Calu3 (cell line): ENCODE data around the gene ANKRD2. TPM values are rescaled to one million over a fixed set of nuclear protein-coding genes. Genes with fewer than 3 reads are reported as not detected.
A peak's percentile ranks its signal among the peaks of the same experiment; 100 is the strongest.

Experiments
- BruUV-seq: library from RNA; stranded (reverse); fragments of 400-500 nt; replicated peaks from 2 replicates; lab custom pipeline; 2021; lab: Mats Ljungman, UMichigan
- CTCF ChIA-PET: fragments of 300-600 bp; sonication (Branson Sonifier 250); formaldehyde crosslinking; loops from one replicate; lab custom pipeline; 2022; ENCODE audit warnings: antibody characterized with exemption; lab: Charles Lee
- DNase-seq: peaks from one replicate; pipeline ENCODE4 v3.0.0; 2022
- H3K27ac Mint-ChIP-seq: one replicate; pipeline ENCODE4 v1.8.0; 2022; ENCODE audit warnings: mixed read lengths; ENCODE audit not compliant: unreplicated experiment
- H3K27me3 Mint-ChIP-seq: one replicate; pipeline ENCODE4 v1.8.0; 2022; ENCODE audit warnings: mixed read lengths; ENCODE audit not compliant: unreplicated experiment
- H3K36me3 Mint-ChIP-seq: one replicate; pipeline ENCODE4 v1.8.0; 2022; ENCODE audit warnings: mild to moderate bottlenecking, moderate library complexity, mixed read lengths; ENCODE audit not compliant: insufficient read depth, unreplicated experiment
- H3K4me1 Mint-ChIP-seq: one replicate; pipeline ENCODE4 v1.8.0; 2022; ENCODE audit warnings: mild to moderate bottlenecking, low read depth, mixed read lengths; ENCODE audit not compliant: unreplicated experiment
- H3K4me3 Mint-ChIP-seq: one replicate; pipeline ENCODE4 v1.8.0; 2022; ENCODE audit warnings: mild to moderate bottlenecking, low read depth, moderate library complexity, mixed read lengths; ENCODE audit not compliant: unreplicated experiment
- H3K9me3 Mint-ChIP-seq: one replicate; pipeline ENCODE4 v1.8.0; 2022; ENCODE audit warnings: low read depth, mixed read lengths; ENCODE audit not compliant: unreplicated experiment
- CTCF ChIP-seq: fragments of 200-600 bp; IDR thresholded peaks from one replicate; pipeline ENCODE4 v1.8.0; 2022; ENCODE audit warnings: antibody characterized with exemption; ENCODE audit not compliant: unreplicated experiment
- intact Hi-C: fragments of 100-400 bp; cut with micrococcal nuclease; formaldehyde crosslinking; loops from one replicate; pipeline ENCODE4 v1.10.0; 2022; ENCODE audit not compliant: unreplicated experiment
- total RNA-seq: library from RNA; stranded (reverse); gene quantifications from 2 replicates; pipeline ENCODE4 v1.2.3, GENCODE V29; 2022

ANKRD2 gene
- total RNA-seq, 1 experiment from 2014 or later: 0.90 TPM

- no peak for TF ChIP-seq CTCF
- Mint-ChIP-seq H3K4me3 (no peak overlapping the region), H3K9me3 (no peaks in the 10 kb centered on the region), H3K27me3 (no peaks in the 10 kb centered on the region), H3K36me3 (peaks cover 8% of the 10 kb centered on the region), H3K4me1 (peaks cover 47% of the 10 kb centered on the region), H3K27ac (no peak overlapping the region)
- no TSS peak for BruUV-seq
- CTCF ChIA-PET: no interaction called here
- intact Hi-C loops: no loop called here
- DNase-seq: no peak
Measured at GRCh38 chr10:97580421-97581367, 8.1 kb downstream of the ANKRD2 start.

GRCh38 chr10:97582169-97582568, 9.6 kb downstream of the ANKRD2 start:
- Mint-ChIP-seq H3K4me1 (peaks cover 44% of the 10 kb centered on the region), H3K9me3 (no peaks in the 10 kb centered on the region), H3K4me3 (no peak overlapping the region), H3K36me3 (peaks cover 8% of the 10 kb centered on the region), H3K27me3 (no peaks in the 10 kb centered on the region), H3K27ac (no peak overlapping the region)
- CTCF ChIA-PET: no interaction called here
- TF ChIP-seq CTCF: no peak
- intact Hi-C loops: no loop called here
- DNase-seq: no peak
- BruUV-seq: no TSS peak

GRCh38 chr10:97583476-97583875, 10.9 kb downstream of the ANKRD2 start:
- Mint-ChIP-seq H3K9me3 (no peaks in the 10 kb centered on the region), H3K4me3 (no peak overlapping the region), H3K27me3 (no peaks in the 10 kb centered on the region), H3K36me3 (peaks cover 8% of the 10 kb centered on the region), H3K4me1 (peaks cover 44% of the 10 kb centered on the region), H3K27ac (peak overlapping the region; percentile 88)
- no peak for DNase-seq
- no peak for TF ChIP-seq CTCF
- CTCF ChIA-PET: interaction anchor here (0.9 to 3.1 kb wide), 4 partner anchors 9 to 37 kb away, joined by 3 to 21 read pairs (median 6); partner anchors contain the start of gene ANKRD2
- BruUV-seq: no TSS peak
- intact Hi-C loops: no loop called here

GRCh38 chr10:97584060-97584797, 11.7 kb downstream of the ANKRD2 start, which contains the start of gene HOGA1:
HOGA1 (plus strand) TSS chr10:97584389; CDS start chr10:97584704, 315 bp downstream.
- peak within 1 kb of the TSS; percentile 71 for H3K4me3 Mint-ChIP-seq
- peaks cover 44% of the 10 kb centered on the region for H3K4me1 Mint-ChIP-seq
- H3K27ac Mint-ChIP-seq: peak within 1 kb of the TSS; percentile 88
- intact Hi-C loops: no loop called here
- H3K27me3 Mint-ChIP-seq: no peaks in the 10 kb centered on the region
- BruUV-seq: no TSS peak
- H3K36me3 Mint-ChIP-seq: peaks cover 8% of the 10 kb centered on the region
- TF ChIP-seq CTCF: no peak
- no peaks in the 10 kb centered on the region for H3K9me3 Mint-ChIP-seq
- peak; percentile 88 for DNase-seq
- CTCF ChIA-PET: interaction anchor here (0.6 to 3.1 kb wide), 7 partner anchors 9 to 1012 kb away, joined by 3 to 21 read pairs (median 4); partner anchors contain the start of gene ANKRD2
